Measurements from ENCODE around the gene MMP17. TPM values are rescaled to one million over a fixed set of nuclear protein-coding genes. Genes with fewer than 3 reads are reported as not detected.

MMP17 gene
- total RNA-seq, 5 donors from 2014 or later (not counting 1 experiment from before 2014, with no cell fraction given), result 0.58 to 2.7 (median 1.2) TPM

- ChIA-PET POLR2A (no interaction called here), CTCF (no interaction called here)
- H3K4me1 Mint-ChIP-seq, result peaks cover 0 to 4% (median 0%) of the 10 kb centered on the region in 3 donors
- H3K27ac Mint-ChIP-seq, result no peak overlapping the region
- Histone ChIP-seq H3K27me3 (replicated peaks in 1 of 2; ENCODE audit: control insufficient read depth in 2 of 2, extremely low read depth in 1 of 2, insufficient read depth in 2 of 2, low read length in 1 of 2) (no peaks in the 10 kb centered on the region), H3K9me3 (no peaks in the 10 kb centered on the region), H3K27ac (ENCODE audit: low read length) (no peak overlapping the region), H3K4me3 (ENCODE audit: control insufficient read depth in 1 of 2, extremely low read depth in 1 of 2, low read length in 1 of 2) (no peak overlapping the region), H3K36me3 (ENCODE audit: control insufficient read depth in 2 of 2, extremely low read depth in 1 of 2, insufficient read depth in 1 of 2, low read length in 1 of 2) (peaks cover 39 to 62% of the 10 kb centered on the region in 2 donors), H3K4me1 (ENCODE audit: control insufficient read depth in 1 of 2, extremely low read depth in 1 of 2, insufficient read depth in 2 of 2, low read length in 2 of 2) (no peaks in the 10 kb centered on the region)
- DNase-seq (no peak), ATAC-seq (replicated peaks in 1 of 4) (no peak)
- H3K36me3 Mint-ChIP-seq, result peaks cover 68% of the 10 kb centered on the region
- no peaks in the 10 kb centered on the region for H3K9me3 Mint-ChIP-seq
- no peak overlapping the region for H3K4me3 Mint-ChIP-seq
- over 99% methylated on average over 8 of the region's 10 CpGs for WGBS (ENCODE audit: insufficient coverage)
- no peaks in the 10 kb centered on the region for H3K27me3 Mint-ChIP-seq
Measured at GRCh38 chr12:131794573-131794972, 33.6 kb upstream of the MMP17 start.

- Histone ChIP-seq H3K27me3 (replicated peaks in 1 of 2; ENCODE audit: control insufficient read depth in 2 of 2, extremely low read depth in 1 of 2, insufficient read depth in 2 of 2, low read length in 1 of 2) (no peaks in the 10 kb centered on the region), H3K4me1 (ENCODE audit: control insufficient read depth in 1 of 2, extremely low read depth in 1 of 2, insufficient read depth in 2 of 2, low read length in 2 of 2) (no peaks in the 10 kb centered on the region), H3K9me3 (no peaks in the 10 kb centered on the region), H3K36me3 (ENCODE audit: control insufficient read depth in 2 of 2, extremely low read depth in 1 of 2, insufficient read depth in 1 of 2, low read length in 1 of 2) (peaks cover 34 to 62% of the 10 kb centered on the region in 2 donors), H3K27ac (ENCODE audit: low read length) (no peak overlapping the region), H3K4me3 (ENCODE audit: control insufficient read depth in 1 of 2, extremely low read depth in 1 of 2, low read length in 1 of 2) (no peak overlapping the region)
- ChIA-PET POLR2A (no interaction called here), CTCF (no interaction called here)
- no peak for ATAC-seq (replicated peaks in 1 of 4)
- H3K27ac Mint-ChIP-seq, result no peak overlapping the region
- no peak overlapping the region for H3K4me3 Mint-ChIP-seq
- no peaks in the 10 kb centered on the region for H3K27me3 Mint-ChIP-seq
- H3K9me3 Mint-ChIP-seq, result no peaks in the 10 kb centered on the region
- whole genome bisulfite sequencing (ENCODE audit: insufficient coverage), result 96% methylated on average over 14 of the region's 14 CpGs
- no peak for DNase-seq
- H3K4me1 Mint-ChIP-seq, result peaks cover 0 to 4% (median 0%) of the 10 kb centered on the region in 3 donors
- H3K36me3 Mint-ChIP-seq, result peaks cover 68% of the 10 kb centered on the region
Measured at GRCh38 chr12:131795064-131795463, 33.1 kb upstream of the MMP17 start.

GRCh38 chr12:131795690-131796410 is 32.3 kb upstream of the MMP17 start:
- H3K27ac Mint-ChIP-seq, result no peak overlapping the region
- Histone ChIP-seq H3K9me3 (no peaks in the 10 kb centered on the region), H3K4me3 (ENCODE audit: control insufficient read depth in 1 of 2, extremely low read depth in 1 of 2, low read length in 1 of 2) (no peak overlapping the region), H3K27me3 (replicated peaks in 1 of 2; ENCODE audit: control insufficient read depth in 2 of 2, extremely low read depth in 1 of 2, insufficient read depth in 2 of 2, low read length in 1 of 2) (no peaks in the 10 kb centered on the region), H3K27ac (ENCODE audit: low read length) (no peak overlapping the region), H3K4me1 (ENCODE audit: control insufficient read depth in 1 of 2, extremely low read depth in 1 of 2, insufficient read depth in 2 of 2, low read length in 2 of 2) (no peaks in the 10 kb centered on the region), H3K36me3 (ENCODE audit: control insufficient read depth in 2 of 2, extremely low read depth in 1 of 2, insufficient read depth in 1 of 2, low read length in 1 of 2) (peaks cover 30 to 63% of the 10 kb centered on the region in 2 donors)
- H3K36me3 Mint-ChIP-seq, result peaks cover 66% of the 10 kb centered on the region
- no peak for DNase-seq
- no peak overlapping the region for H3K4me3 Mint-ChIP-seq
- no peaks in the 10 kb centered on the region for H3K27me3 Mint-ChIP-seq
- ChIA-PET POLR2A (no interaction called here), CTCF (no interaction called here)
- H3K9me3 Mint-ChIP-seq, result no peaks in the 10 kb centered on the region
- ATAC-seq (replicated peaks in 1 of 4), result no peak
- WGBS (ENCODE audit: insufficient coverage), result 94% methylated on average over 8 of the region's 15 CpGs
- peaks cover 0 to 4% (median 0%) of the 10 kb centered on the region in 3 donors for H3K4me1 Mint-ChIP-seq

GRCh38 chr12:131796411-131796736 is 31.8 kb upstream of the MMP17 start:
- ATAC-seq (replicated peaks in 1 of 4), result no peak
- Histone ChIP-seq H3K9me3 (no peaks in the 10 kb centered on the region), H3K4me1 (ENCODE audit: control insufficient read depth in 1 of 2, extremely low read depth in 1 of 2, insufficient read depth in 2 of 2, low read length in 2 of 2) (no peaks in the 10 kb centered on the region), H3K4me3 (ENCODE audit: control insufficient read depth in 1 of 2, extremely low read depth in 1 of 2, low read length in 1 of 2) (no peak overlapping the region), H3K27ac (ENCODE audit: low read length) (no peak overlapping the region), H3K27me3 (replicated peaks in 1 of 2; ENCODE audit: control insufficient read depth in 2 of 2, extremely low read depth in 1 of 2, insufficient read depth in 2 of 2, low read length in 1 of 2) (no peaks in the 10 kb centered on the region), H3K36me3 (ENCODE audit: control insufficient read depth in 2 of 2, extremely low read depth in 1 of 2, insufficient read depth in 1 of 2, low read length in 1 of 2) (peaks cover 25 to 60% of the 10 kb centered on the region in 2 donors)
- ChIA-PET POLR2A (no interaction called here), CTCF (no interaction called here)
- no peak for DNase-seq
- Mint-ChIP-seq H3K27ac (no peak overlapping the region), H3K9me3 (no peaks in the 10 kb centered on the region), H3K4me3 (no peak overlapping the region), H3K4me1 (peaks cover 0 to 4% (median 0%) of the 10 kb centered on the region in 3 donors), H3K27me3 (no peaks in the 10 kb centered on the region), H3K36me3 (peaks cover 66% of the 10 kb centered on the region)
- WGBS (ENCODE audit: insufficient coverage), result 97% methylated on average over 6 of the region's 6 CpGs

- Histone ChIP-seq H3K9me3 (no peaks in the 10 kb centered on the region), H3K27ac (ENCODE audit: low read length) (no peak overlapping the region), H3K4me1 (ENCODE audit: control insufficient read depth in 1 of 2, extremely low read depth in 1 of 2, insufficient read depth in 2 of 2, low read length in 2 of 2) (no peaks in the 10 kb centered on the region), H3K27me3 (replicated peaks in 1 of 2; ENCODE audit: control insufficient read depth in 2 of 2, extremely low read depth in 1 of 2, insufficient read depth in 2 of 2, low read length in 1 of 2) (no peaks in the 10 kb centered on the region), H3K4me3 (ENCODE audit: control insufficient read depth in 1 of 2, extremely low read depth in 1 of 2, low read length in 1 of 2) (no peak overlapping the region), H3K36me3 (ENCODE audit: control insufficient read depth in 2 of 2, extremely low read depth in 1 of 2, insufficient read depth in 1 of 2, low read length in 1 of 2) (peaks cover 20 to 60% of the 10 kb centered on the region in 2 donors)
- ChIA-PET CTCF (no interaction called here), POLR2A (no interaction called here)
- no peak for ATAC-seq (replicated peaks in 1 of 4)
- H3K4me1 Mint-ChIP-seq, result peaks cover 0 to 4% (median 0%) of the 10 kb centered on the region in 3 donors
- no peaks in the 10 kb centered on the region for H3K9me3 Mint-ChIP-seq
- no peak for DNase-seq
- H3K4me3 Mint-ChIP-seq, result no peak overlapping the region
- H3K27ac Mint-ChIP-seq, result peak overlapping the region in 1 of 2 donors; percentile 52
- no peaks in the 10 kb centered on the region for H3K27me3 Mint-ChIP-seq
- H3K36me3 Mint-ChIP-seq, result peaks cover 65% of the 10 kb centered on the region
- 96% methylated on average over 17 of the region's 28 CpGs for WGBS (ENCODE audit: insufficient coverage)
Measured at GRCh38 chr12:131796754-131797587, 31.2 kb upstream of the MMP17 start.

- Mint-ChIP-seq H3K36me3 (peaks cover 63% of the 10 kb centered on the region), H3K4me1 (peaks cover 0 to 4% (median 0%) of the 10 kb centered on the region in 3 donors), H3K27me3 (no peaks in the 10 kb centered on the region), H3K4me3 (no peak overlapping the region), H3K27ac (no peak overlapping the region), H3K9me3 (no peaks in the 10 kb centered on the region)
- ATAC-seq (replicated peaks in 1 of 4) (no peak), DNase-seq (no peak)
- 95% methylated on average over 10 of the region's 10 CpGs for whole genome bisulfite sequencing (ENCODE audit: insufficient coverage)
- Histone ChIP-seq H3K9me3 (no peaks in the 10 kb centered on the region), H3K36me3 (ENCODE audit: control insufficient read depth in 2 of 2, extremely low read depth in 1 of 2, insufficient read depth in 1 of 2, low read length in 1 of 2) (peaks cover 18 to 64% of the 10 kb centered on the region in 2 donors), H3K27ac (ENCODE audit: low read length) (no peak overlapping the region), H3K4me3 (ENCODE audit: control insufficient read depth in 1 of 2, extremely low read depth in 1 of 2, low read length in 1 of 2) (no peak overlapping the region), H3K27me3 (replicated peaks in 1 of 2; ENCODE audit: control insufficient read depth in 2 of 2, extremely low read depth in 1 of 2, insufficient read depth in 2 of 2, low read length in 1 of 2) (no peaks in the 10 kb centered on the region), H3K4me1 (ENCODE audit: control insufficient read depth in 1 of 2, extremely low read depth in 1 of 2, insufficient read depth in 2 of 2, low read length in 2 of 2) (no peaks in the 10 kb centered on the region)
- ChIA-PET POLR2A (no interaction called here), CTCF (no interaction called here)
Measured at GRCh38 chr12:131797588-131797934, 30.6 kb upstream of the MMP17 start.

All from T-cell (primary cell).